Measurements from ENCODE around the gene IGFBP6. TPM values are rescaled to one million over a fixed set of nuclear protein-coding genes. Genes with fewer than 3 reads are reported as not detected.

The IGFBP6 gene
- total RNA-seq, 1 donor from 2014 or later, result 81.6 TPM

GRCh38 chr12:53123578-53124351 is 26.3 kb downstream of the IGFBP6 start:
- peak; percentile 52 for DNase-seq (ENCODE audit: low read depth)
- TF ChIP-seq, protein P1, sequence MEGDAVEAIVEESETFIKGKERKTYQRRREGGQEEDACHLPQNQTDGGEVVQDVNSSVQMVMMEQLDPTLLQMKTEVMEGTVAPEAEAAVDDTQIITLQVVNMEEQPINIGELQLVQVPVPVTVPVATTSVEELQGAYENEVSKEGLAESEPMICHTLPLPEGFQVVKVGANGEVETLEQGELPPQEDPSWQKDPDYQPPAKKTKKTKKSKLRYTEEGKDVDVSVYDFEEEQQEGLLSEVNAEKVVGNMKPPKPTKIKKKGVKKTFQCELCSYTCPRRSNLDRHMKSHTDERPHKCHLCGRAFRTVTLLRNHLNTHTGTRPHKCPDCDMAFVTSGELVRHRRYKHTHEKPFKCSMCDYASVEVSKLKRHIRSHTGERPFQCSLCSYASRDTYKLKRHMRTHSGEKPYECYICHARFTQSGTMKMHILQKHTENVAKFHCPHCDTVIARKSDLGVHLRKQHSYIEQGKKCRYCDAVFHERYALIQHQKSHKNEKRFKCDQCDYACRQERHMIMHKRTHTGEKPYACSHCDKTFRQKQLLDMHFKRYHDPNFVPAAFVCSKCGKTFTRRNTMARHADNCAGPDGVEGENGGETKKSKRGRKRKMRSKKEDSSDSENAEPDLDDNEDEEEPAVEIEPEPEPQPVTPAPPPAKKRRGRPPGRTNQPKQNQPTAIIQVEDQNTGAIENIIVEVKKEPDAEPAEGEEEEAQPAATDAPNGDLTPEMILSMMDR (IDR thresholded peaks at IDR 0.05; ENCODE audit: insufficient read depth, low read length, severe bottlenecking), result no peak
- FAIRE-seq, result no peak

DNA sequence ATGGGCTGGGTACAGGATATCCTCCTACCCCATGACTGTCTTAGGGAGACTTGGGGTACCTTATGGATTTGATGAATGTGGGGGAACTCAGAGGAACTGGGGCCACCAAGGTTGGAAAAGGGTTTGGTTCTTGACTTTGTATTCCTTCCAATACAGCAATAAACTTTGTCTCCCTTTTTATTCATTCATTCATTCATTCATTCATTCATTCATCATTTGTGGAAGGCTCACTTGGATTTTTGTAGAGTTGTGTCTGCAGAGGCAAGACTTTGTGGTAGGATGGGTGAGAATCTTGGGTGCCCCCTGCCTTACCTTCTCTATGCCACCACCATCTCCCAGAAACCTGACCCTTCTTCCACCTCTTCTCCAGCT is 26.9 kb downstream of the IGFBP6 start:
- Histone ChIP-seq H3K36me3 (ENCODE audit: control insufficient read depth, insufficient read depth, low read length) (no peaks in the 10 kb centered on the region), H3K27me3 (ENCODE audit: control insufficient read depth, insufficient read depth, low read length) (no peaks in the 10 kb centered on the region), H3K4me3 (ENCODE audit: low read depth, low read length) (no peak overlapping the region)
- FAIRE-seq (no peak), DNase-seq (ENCODE audit: low read depth) (no peak)
- TF ChIP-seq, protein P1 (IDR thresholded peaks at IDR 0.05; ENCODE audit: insufficient read depth, low read length, severe bottlenecking), result no peak

More at GRCh38 chr12:53123578-53124351, 26.3 kb downstream of the IGFBP6 start:
- Histone ChIP-seq H3K27me3 (ENCODE audit: control insufficient read depth, insufficient read depth, low read length) (no peaks in the 10 kb centered on the region), H3K36me3 (ENCODE audit: control insufficient read depth, insufficient read depth, low read length) (no peaks in the 10 kb centered on the region), H3K4me3 (ENCODE audit: low read depth, low read length) (no peak overlapping the region)

- no peaks in the 10 kb centered on the region for H3K36me3 ChIP-seq (ENCODE audit: control insufficient read depth, insufficient read depth, low read length)
- H3K4me3 ChIP-seq (ENCODE audit: low read depth, low read length), result no peak overlapping the region
- FAIRE-seq (no peak), DNase-seq (ENCODE audit: low read depth) (no peak)
- TF ChIP-seq, protein P1 (IDR thresholded peaks at IDR 0.05; ENCODE audit: insufficient read depth, low read length, severe bottlenecking), result no peak
- H3K27me3 ChIP-seq (ENCODE audit: control insufficient read depth, insufficient read depth, low read length), result no peaks in the 10 kb centered on the region
Observed at GRCh38 chr12:53127169-53127568, 29.7 kb downstream of the IGFBP6 start.

GRCh38 chr12:53128780-53129569 is 31.5 kb downstream of the IGFBP6 start:
- no peaks in the 10 kb centered on the region for H3K36me3 ChIP-seq (ENCODE audit: control insufficient read depth, insufficient read depth, low read length)
- FAIRE-seq (no peak), DNase-seq (ENCODE audit: low read depth) (no peak)
- TF ChIP-seq, protein P1 (IDR thresholded peaks at IDR 0.05; ENCODE audit: insufficient read depth, low read length, severe bottlenecking), result no peak
- H3K4me3 ChIP-seq (ENCODE audit: low read depth, low read length), result no peak overlapping the region
- no peaks in the 10 kb centered on the region for H3K27me3 ChIP-seq (ENCODE audit: control insufficient read depth, insufficient read depth, low read length)

DNA sequence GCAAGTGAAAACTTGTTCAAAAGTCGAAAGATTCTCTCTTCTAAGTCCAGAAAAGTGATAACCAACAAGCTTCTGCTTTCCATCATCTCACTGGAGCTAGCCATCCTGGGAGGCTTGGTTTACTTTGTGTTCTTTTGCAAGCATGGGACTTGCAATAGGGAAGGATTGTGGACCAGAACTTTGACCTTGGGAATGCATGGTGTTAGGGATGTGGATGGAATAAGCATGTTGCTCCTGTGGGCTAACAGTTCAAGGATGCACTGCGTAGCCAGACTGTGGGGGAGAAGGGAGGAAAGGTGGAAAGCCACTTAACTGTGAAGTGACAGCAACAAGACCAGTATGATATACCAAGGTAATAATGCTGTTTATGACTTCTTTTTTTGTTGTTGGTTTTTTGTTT is 34.4 kb downstream of the IGFBP6 start:
- no peaks in the 10 kb centered on the region for H3K27me3 ChIP-seq (ENCODE audit: control insufficient read depth, insufficient read depth, low read length)
- no peaks in the 10 kb centered on the region for H3K36me3 ChIP-seq (ENCODE audit: control insufficient read depth, insufficient read depth, low read length)
- no peak overlapping the region for H3K4me3 ChIP-seq (ENCODE audit: low read depth, low read length)
- TF ChIP-seq, protein P1 (IDR thresholded peaks at IDR 0.05; ENCODE audit: insufficient read depth, low read length, severe bottlenecking), result no peak
- no peak for DNase-seq (ENCODE audit: low read depth)
- no peak for FAIRE-seq

Measured in bronchial epithelial cell (primary cell).